SW480 (cell line): Measurements from ENCODE around the gene MAP2K3.

Experiments
- DNase-seq: peaks from one replicate; pipeline ENCODE4 v3.0.0-alpha.2; 2016; ENCODE audit warnings: low spot score

Gene MAP2K3

DNA sequence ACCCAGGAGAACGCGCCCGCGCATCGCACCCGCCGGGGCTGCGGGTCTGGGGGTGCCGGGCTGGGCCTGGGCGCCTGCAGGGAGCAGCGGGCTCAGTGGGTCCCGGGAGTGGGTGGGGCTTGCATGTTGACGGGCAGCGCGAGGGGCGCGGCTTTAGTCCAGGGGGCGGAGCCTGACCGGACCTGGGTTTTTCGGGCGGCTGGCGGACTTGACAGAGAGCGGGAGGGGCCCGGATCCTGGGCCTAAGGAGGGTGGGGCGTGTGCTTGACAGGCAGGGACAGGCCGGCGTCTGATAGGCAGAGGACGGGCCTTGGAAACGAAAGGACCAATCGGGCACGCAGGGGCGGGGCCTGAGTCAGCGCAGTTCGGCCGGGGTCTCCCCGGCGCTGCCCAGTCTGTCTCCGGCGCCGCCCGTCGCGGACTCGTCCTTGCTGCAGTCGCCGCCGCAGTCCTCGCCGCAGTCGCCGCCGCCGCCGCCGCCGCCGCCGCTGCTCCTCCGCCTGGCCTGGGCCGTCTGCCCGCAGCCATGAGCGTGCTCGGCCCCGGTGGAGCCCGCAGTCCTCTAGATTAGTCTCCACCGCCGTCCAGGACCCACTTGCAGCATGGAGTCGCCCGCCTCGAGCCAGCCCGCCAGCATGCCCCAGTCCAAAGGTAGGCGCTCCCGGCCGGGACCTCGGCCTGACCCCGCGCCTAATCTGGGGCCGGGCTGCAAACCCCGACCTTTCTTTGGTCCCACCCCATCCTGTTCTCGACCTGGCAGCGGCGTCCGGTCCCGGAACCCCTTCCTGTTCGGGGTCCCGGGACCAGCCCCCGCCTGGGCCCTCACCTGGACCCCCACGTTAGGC, at the start of gene MAP2K3:
Gene MAP2K3, plus strand, starts transcription at position 393 of the 845 bp plus-strand sequence. Its CDS starts 210 bp downstream, at position 603.
- peak; percentile 99 for DNase-seq

DNA sequence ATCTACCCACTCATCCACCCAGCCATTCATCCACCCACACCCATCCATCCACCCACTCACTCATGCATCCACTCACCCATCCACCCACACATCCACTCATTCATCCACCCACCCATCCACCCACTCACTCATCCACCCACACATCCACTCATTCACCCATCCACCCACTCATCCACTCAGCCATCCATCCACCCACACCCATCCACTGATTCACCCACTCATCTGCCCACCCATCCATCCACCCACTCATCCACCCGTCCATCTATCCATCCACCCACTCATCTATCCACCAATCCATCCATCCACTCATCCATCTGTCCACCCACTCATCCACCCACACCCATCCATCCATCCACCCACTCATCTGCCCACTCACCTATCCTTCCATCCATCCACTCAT, 48.6 kb upstream of the MAP2K3 start:
- DNase-seq: no peak

DNA sequence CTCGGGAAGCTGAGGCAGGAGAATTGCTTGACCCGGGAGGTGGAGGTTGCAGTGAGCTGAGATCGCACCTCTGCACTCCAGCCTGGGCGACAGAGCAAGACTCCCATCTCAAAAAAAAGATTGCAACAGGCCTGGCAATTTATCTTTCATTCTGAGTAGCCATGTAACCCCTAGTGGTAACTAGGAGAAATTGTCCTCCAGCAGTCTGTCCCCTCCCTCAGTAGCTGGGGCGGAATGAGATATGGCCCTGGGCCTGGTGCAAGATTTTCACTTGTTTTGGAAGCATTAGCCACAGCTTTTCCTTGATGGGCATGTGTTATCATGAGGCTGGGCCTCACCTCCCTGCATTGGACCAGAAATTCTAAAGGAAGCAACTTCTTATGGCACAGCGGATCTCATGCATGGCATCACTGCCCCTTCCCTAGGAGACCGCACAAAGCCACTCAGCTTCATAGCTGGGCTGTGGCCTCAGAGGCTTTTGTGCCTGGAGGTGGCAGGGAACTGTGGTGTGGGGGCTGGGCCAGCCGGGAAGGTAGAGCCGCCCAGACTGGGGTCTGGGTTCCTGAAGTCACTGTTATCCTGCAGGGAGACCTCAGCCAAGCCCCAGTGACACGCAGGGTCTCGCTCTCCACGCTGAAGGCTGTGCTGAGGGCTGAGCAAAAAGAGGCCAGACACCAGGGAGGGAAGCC, 44.7 kb upstream of the MAP2K3 start:
- DNase-seq: peak; percentile 39

DNA sequence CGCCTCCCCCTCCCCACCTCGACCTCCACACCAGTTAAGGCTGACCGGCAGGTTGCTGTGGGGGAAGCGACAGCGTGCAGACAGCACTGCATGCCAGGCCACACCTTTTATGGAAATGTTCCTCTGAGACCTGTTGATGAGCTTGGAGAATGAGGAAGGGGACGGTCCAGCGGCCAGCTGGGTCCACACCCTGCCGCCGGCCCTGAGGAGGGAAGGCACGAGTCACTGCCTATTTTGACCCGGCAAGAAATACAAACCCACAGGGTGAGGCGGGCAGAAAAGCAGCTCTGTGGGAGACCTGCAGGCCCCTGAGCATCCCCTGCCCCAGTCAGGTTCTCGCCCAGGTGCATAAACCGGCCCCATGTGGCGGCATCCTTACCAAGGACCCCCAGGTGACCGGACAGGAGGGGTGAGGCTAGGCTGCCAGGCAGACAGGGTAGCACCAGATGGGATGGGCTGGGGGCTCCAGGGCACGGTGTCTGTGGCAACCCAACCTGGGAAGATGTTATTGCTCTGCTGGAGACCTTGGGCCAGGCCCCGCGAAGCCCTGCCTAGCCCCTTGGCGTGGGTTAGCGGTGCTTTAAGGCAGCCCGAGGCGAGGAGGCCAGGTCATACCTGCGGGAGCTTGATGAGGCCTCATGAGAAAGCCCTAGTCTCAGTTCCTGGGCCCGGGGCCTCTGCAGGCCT, 44.0 kb upstream of the MAP2K3 start:
- DNase-seq: no peak

DNA sequence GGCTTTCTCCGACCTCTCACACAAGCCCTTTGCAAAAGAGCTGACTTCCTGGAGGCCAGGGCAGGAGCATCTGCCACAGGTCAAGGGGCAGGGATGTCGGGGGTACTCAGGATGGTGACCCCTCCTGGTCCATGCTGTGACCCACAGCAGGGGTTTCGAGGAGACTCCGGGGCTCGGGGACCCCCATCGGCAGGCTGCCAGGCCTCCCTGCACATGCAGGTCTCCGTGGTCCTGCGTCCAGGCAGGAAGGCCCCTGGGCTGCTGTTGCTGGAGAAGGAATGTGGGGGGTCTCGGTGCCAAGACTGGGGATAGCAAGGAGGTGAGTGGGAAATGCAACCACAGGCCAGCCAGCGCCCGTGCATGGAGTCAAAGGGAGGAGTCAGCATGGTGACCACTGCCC, 42.9 kb upstream of the MAP2K3 start:
- DNase-seq: no peak

DNA sequence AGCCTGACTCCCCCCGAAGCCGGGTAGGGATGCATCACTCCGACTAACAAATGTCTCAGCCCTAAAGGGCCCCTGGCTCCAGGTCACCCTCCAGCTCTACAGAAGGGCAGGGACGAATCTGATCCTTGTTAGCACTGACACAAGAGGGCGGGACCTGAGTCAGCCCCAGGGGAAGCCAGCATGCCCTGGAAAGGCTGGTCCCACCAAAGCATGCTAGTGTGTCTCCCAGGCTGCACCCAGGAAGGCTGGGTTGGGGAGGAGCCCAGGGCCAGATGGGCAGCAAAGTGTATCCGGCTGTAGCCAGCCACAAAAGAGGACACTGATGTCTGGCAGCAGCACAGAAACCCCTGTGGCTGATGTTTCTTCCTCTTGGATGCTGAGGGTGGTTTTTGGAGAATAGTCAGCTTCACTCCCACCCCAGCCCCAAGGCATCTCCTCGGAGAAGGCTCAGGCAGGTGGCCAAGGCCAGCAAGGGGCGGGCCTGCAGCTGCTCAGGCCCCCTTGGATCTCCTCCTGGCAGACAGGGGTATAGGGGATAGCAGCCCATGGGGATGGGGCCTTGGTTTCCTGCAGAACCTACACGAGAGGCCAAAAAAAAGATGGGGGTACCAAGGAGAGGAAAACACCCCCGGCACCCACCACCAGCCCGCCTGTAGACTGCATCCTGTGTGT, 42.3 kb upstream of the MAP2K3 start:
- no peak for DNase-seq

DNA sequence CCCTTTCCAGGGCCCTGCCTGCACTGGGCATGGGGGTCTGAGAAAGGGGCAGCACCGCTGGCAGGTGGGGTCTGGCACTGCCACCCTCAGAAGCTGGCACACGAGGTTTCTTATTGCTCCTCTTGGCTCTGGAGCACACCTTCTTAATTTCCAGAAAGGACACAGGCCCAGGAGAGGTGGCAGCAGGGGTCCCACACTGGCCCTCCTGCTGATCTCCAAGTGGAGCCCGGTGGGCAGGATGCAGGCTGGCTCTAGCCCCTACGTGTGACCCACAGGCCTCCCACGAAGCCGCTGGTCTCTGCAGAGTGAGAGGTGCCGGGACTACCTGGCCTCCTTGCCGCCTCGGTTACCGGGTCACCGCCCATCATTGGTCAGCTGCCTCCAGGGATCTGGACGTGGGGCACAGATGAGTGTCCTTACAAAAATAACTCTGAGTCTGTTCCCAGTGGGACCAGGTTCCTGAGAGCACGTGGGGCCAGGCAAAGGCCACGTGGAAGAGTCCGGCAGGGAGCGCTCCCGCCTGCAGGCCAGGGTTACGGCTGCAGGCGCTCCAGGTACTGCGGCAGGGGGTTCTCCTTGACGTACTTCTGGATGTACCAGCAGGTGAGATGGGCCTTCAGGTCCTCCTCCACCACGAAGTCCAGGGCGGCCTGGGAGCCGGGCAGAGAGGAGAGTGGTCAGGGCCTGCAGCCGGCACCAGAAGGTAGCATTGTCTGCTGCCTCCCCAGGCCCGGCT, 41.6 kb upstream of the MAP2K3 start:
- DNase-seq: no peak

DNA sequence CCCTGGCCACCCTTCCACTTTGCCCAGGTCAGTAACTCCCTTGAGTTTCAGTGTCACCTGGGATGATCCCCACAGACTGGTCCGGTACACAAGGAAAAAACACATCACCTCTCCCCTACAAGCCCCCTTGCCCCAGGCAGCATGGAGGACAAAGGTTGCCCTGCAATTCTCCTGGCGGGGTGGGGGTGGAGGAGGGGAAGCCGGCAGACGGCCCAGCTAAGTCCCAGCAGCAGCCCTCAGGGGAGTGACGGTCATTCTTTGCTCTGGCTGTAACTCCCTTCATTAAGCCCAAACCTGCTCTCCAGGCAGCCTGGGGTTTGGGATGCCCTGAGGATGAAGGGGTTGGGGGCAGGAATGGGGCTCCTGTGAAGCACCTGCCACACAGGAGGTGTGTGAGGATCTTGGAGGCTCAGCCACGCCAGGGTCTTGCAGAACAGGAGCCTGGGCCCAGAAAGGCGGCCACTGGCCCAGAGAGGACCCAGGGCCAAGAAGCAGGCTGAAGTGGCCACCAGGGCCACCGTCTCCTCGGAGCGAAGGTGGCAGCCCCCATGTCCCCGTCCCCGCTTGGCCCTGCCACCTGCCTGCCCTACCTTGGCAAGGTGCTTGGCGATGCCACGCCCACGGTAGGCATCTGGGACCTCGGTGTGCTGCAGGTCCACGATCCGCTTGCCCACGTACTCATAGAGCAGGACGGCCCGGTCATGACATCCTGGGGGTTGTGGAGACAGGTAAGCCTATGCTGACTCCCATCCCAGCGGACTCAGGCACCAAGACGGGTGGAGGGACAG, 40.8 kb upstream of the MAP2K3 start:
- no peak for DNase-seq

DNA sequence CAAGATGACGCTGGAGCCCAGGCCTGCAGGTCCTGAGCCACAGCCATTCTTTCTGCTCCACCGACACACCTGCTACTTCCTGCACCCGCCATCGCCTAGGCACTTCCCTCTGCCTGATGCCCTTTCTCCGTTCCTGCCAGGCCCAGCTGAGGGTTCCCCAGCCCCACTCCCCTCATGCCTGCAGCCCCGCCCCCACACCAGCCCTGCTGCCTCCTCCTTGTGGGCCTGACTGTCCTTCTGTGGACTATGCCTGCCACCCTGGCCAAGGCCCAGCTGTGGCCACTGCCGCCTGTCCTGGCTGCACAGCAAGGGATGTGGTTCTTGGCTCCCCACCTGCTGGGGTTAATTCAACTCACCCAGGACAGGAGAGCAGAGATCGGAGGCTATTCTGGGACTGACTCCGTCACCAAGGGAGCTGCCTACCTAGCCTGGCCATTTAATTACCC, 38.8 kb upstream of the MAP2K3 start:
- DNase-seq: no peak

DNA sequence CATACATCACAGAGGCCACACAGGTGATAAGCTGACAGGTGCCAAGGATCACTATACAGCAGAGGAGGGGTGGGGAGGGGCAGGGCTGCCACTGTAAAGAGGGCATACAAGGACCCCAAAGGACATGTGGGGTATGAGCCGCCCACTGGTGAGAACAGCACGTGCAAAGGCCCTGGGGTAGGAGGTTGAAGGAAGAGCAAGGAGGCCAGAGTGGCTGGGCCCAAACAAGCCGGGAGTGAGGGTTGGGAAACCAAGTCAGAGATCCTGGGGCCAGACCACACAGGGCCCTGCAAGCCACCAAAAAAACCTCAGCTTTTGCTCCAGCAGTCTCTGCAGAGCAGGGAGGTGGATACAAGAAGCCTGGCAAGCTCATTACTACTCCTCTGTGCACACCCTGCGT, 37.8 kb upstream of the MAP2K3 start:
- DNase-seq: no peak

DNA sequence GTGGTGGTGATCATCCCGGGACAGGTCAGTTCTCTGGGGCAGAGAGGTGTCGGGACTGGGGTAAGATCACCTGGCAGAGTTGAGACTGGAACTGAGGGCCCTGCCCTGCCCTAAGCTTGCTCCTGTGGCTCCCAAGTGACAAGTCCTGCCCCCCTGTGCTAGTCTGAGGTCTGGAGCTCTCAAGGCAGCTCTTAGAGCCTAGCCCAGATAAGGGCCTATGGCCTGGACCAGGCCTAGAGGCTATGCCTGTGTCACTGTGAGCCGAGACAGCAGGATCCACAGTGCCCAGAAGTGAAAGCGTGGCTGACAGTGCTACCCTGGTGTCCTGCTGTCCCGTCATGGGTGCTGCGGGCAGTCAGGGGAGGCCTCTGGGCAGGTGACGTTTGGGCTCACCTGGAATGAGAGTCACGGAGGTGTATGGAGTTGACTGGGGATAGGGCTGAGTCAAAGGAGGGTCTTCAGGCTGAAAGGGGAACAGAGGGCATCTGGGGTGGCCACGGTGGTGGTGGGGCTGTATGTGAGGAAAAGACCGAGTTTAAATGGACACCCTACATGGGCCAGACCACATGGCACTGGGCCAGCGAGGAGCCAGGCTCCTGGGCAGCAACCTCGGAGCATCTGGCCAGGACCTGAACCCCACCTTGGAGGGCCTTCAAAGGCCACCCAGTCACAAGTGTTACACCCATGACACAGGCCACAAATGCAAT, 36.8 kb upstream of the MAP2K3 start:
- no peak for DNase-seq

DNA sequence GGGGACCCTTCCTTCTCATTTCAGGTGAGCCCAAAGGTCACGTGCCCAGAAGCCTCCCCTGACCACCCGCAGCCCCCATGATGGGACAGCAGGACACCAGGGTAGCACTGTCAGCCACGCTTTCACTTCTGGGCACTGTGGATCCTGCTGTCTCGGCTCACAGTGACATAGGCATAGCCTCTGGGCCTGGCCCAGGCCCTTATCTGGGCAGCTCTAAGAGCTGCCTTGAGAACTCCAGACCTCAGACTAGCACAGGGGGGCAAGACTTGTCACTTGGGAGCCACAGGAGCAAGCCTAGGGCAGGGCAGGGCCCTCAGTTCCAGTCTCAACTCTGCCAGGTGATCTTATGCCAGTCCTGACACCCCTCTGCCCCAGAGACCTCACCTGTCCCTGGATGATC, 36.0 kb upstream of the MAP2K3 start:
- no peak for DNase-seq

DNA sequence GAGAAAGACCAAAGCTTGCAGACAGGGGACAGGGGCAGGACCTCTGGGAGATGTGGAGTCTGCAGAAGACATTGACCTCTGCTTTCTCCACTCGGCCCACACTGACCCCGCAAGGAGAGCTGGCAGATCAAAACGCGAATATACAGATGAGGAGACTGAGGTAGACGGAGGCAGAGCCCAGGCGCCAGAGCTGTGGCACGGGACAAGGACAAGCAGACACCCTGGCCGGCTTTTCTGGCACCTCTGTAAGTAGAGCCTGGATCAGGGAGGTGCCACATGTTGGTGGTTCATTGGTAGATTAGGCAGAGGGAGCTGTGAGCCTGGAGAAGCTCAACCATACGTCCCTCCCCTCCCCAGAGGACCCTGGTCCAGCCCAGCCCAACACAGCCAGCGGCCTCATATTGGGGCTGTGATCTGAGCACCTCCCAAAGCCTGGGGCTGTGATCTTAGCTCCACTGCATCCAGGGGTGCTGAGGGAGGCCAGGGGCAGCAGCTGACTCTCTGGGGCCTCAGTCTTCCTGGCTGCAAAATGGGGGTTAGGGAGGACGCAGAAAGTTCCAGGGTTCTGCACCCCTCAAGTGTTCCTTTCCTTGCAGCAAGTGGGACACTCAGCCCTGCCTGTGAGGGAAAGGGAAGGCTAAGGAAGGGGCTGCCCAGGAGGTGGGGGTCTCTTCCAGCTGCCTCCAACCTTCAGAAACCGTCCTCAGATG, 35.3 kb upstream of the MAP2K3 start:
- DNase-seq: no peak

DNA sequence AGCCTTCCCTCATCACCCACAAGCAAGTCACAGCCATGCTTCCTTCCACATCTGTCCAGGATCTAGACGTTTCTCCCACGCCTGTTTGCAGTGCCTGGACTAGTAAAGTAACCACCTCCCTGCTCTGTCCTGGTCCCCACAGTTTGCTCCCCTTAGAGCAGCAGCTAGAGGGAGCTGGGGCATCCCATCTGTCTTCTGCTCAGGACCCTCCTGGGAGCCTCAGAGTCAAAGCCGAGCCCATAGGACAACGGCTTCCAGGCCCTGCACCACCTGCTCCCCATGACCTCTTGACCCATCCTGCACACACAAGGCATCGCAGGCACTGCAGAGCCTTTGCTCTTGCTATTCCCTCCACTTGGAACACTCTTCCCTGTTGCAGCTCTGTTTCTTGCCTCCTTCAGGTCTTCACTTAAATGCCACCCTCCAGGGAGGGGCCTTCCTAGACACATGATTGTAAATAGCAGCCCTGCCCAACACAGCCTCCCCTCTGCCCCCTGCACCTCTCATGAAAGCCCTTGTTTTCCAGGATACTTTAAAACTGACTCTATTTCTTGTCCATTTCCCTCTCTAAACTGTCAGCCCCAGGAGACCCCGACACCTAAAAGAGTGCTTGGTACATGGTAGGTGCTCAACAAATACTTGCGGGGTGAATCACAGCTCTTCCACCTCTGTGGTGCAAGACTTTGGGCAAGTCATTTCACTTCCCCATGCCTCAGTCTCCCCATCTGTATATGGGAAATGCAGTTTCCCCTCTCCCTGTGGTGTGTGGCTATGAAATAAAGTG, 34.4 kb upstream of the MAP2K3 start:
- no peak for DNase-seq

DNA sequence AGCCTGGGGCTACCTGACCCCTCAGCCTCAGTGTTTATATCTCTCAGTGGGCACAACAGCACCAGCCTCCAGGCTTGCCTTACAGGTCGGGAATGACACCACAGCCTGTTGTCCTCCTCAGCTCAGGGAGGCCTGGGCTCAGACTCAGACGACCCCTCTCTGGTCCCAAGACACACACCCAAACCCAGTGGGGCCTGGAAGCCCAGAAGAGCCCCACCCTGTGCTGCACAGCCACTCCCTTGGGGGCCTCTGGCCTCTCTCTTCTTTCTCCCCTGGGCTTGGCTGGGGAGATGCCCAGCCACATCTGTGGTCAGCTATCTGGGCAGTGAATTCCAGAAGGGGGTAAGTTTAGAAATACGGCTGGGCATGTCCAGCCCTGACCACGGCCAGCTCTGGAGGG, 33.7 kb upstream of the MAP2K3 start:
- DNase-seq: no peak

DNA sequence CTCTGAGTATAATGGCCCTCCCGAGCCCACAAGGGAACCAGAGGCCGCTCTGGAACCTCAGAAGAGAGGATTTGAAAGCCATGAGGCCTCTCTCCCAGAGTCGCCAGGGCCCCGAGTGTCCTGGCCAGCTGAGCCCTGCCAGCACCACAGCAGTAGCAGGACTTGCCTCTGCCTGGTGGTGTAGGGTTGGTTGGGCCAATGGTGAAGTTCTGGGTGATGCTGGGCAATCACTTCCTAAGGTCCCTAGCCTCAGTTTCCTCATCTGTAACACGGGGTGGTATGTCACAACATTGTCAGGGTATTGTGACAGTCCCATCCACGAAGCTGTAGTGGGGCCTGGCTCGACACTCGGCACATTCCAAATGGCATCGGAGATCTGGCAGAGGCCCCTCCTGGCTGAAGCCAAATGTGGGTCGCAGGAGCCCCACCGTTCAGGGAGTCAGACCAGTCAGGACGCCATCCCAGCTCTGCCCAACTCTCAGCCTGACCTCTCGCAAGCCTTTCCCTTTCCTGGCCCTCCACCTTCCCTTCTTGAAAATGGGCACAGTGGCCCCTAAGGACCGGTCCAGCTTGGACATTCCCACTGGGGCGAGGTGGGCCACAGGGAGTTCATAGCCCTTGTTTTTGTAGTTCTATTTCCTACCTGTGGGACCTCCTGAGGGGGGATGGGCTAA, 33.0 kb upstream of the MAP2K3 start:
- DNase-seq: no peak

DNA sequence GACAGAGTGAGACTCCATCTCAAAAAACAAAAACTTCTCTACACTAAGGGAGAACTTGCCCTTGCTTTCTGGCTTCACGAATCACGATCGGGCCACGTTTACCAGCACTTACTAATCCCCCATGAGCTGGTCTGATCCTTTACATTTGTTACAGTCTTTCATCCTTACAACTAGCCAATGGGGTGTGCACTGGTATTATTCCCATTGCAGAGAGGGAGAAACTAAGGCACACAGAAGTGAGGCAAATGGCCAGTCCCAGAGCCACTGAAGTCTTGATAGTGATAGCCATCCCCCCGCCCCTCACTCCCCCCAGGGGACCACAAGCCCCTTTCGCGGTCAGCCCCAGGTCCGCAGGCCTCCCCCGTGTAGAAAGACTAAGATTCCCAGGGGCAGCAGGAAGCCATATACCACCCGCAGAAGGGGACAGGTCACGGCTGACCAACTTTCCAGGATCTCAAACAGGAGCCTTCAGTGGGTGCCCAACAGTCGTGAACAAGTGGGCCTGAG, 32.2 kb upstream of the MAP2K3 start:
- no peak for DNase-seq
